Small intestine (tissue), 7 donors: ENCODE measurements around the gene SUPT5H. TPM values are rescaled to one million over a fixed set of nuclear protein-coding genes. Genes with fewer than 3 reads are reported as not detected.
"Not testable (repeated sequence)": the region's sequence is repeated elsewhere in the genome, so short reads cannot be mapped to it uniquely, and the experiment has no call there.

ENCODE experiments used
- DNase-seq, 2 donors: peaks; one replicate each; pipeline versions ENCODE4 v3.0.0 to v3.0.0-alpha.2; 2013
- FAIRE-seq: peaks from 2 replicates; lab custom pipeline; 2012; peaks lifted over from hg19 to GRCh38; lab: Jason Lieb, UNC
- H3K27ac ChIP-seq, 3 donors: one replicate each; pipeline ENCODE4 v1.5.1; 2013; ENCODE audit warnings: low read length in 2 of 3, mild to moderate bottlenecking in 2 of 3, control low read depth in 1 of 3, inconsistent platforms in 1 of 3, low read depth in 1 of 3, moderate library complexity in 1 of 3
- H3K27me3 ChIP-seq, 3 donors: one replicate each; pipeline ENCODE4 v1.6.1; 2013; ENCODE audit warnings: low read length in 3 of 3, inconsistent platforms in 1 of 3; ENCODE audit not compliant: control insufficient read depth in 3 of 3, insufficient read depth in 3 of 3
- H3K36me3 ChIP-seq, 3 donors: one replicate each; pipeline ENCODE4 v1.6.1; 2013; ENCODE audit warnings: low read length in 3 of 3, inconsistent platforms in 1 of 3, low read depth in 1 of 3, mild to moderate bottlenecking in 1 of 3, moderate library complexity in 1 of 3; ENCODE audit not compliant: control insufficient read depth in 3 of 3, insufficient read depth in 2 of 3
- H3K4me1 ChIP-seq, 3 donors: one replicate each; pipeline ENCODE4 v1.6.1; 2013; ENCODE audit warnings: low read length in 2 of 3, inconsistent platforms in 1 of 3, low read depth in 1 of 3, mild to moderate bottlenecking in 1 of 3, moderate library complexity in 1 of 3; ENCODE audit not compliant: control insufficient read depth in 3 of 3, insufficient read depth in 2 of 3
- H3K4me3 ChIP-seq, 3 donors: one replicate each; pipeline ENCODE4 v1.5.1; 2013; ENCODE audit warnings: low read length in 3 of 3, control low read depth in 1 of 3, inconsistent platforms in 1 of 3, low read depth in 1 of 3, mild to moderate bottlenecking in 1 of 3, moderate library complexity in 1 of 3
- H3K9me3 ChIP-seq, 2 donors: one replicate each; pipeline ENCODE4 v1.6.1; 2013; ENCODE audit warnings: low read depth in 1 of 2, low read length in 1 of 2; ENCODE audit not compliant: control insufficient read depth in 2 of 2, insufficient read depth in 1 of 2
- WGBS, 3 donors: extraction: QIAGEN DNeasy Blood & Tissue Kit; methylation state at CpG; one replicate each; pipeline ENCODE4 v1.1.7; 2013; 5-methylcytosine and 5-hydroxymethylcytosine counted together
- polyA plus RNA-seq, 4 donors: library from polyadenylated mRNA; stranded (reverse) in 3 of 4; unstranded in 1 of 4; fragments of 200-250 nt in 3 of 4; fragments of 120-200 nt in 1 of 4; gene quantifications; one replicate each; pipeline versions ENCODE4 v1.2.1 to v1.2.3, GENCODE V29; 2013
- donor health status: healthy with polysubstance abuse.
- donor health status: control.
- donor health status: control.
- donor health status: Bipolar disorder and iron deficiency.
- donor health status: healthy.

SUPT5H gene
- polyA plus RNA-seq, 4 donors, result 95.5 to 283 (median 163) TPM

- no peaks in the 10 kb centered on the region for H3K27me3 ChIP-seq
- no peaks in the 10 kb centered on the region for H3K4me1 ChIP-seq
- FAIRE-seq (no peak), DNase-seq (no peak)
- H3K36me3 ChIP-seq, result peaks cover 25 to 80% (median 42%) of the 10 kb centered on the region in 3 donors
- H3K9me3 ChIP-seq, result no peaks in the 10 kb centered on the region
- 87 to 88% (median 87%) methylated on average over 11 of the region's 11 CpGs for WGBS, 3 donors
- H3K27ac ChIP-seq, result no peak overlapping the region
- H3K4me3 ChIP-seq, result no peak overlapping the region
Measured at GRCh38 chr19:39473443-39473960, 28.1 kb downstream of the SUPT5H start.

DNA sequence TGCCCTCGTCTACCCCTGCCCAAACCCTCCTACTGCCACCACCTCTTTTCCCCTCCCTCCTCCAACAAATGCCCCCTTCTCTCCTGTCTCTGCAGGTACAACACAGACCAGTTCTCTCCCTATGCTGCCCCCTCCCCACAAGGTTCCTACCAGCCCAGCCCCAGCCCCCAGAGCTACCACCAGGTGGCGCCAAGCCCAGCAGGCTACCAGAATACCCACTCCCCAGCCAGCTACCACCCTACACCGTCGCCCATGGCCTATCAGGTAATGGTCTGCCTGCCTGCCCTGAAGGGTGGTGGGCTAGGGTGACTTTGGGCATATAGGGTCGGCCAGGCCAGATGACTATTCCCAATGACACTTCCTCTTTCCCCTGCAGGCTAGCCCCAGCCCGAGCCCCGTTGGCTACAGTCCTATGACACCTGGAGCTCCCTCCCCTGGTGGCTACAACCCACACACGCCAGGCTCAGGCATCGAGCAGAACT is 28.8 kb downstream of the SUPT5H start:
- FAIRE-seq (no peak), DNase-seq (peak; percentile 19 to 65)
- WGBS, 3 donors, result 52 to 59% (median 54%) methylated on average over 9 of the region's 9 CpGs
- Histone ChIP-seq H3K27me3 (no peaks in the 10 kb centered on the region), H3K4me3 (no peak overlapping the region), H3K36me3 (peaks cover 25 to 73% (median 39%) of the 10 kb centered on the region in 3 donors), H3K9me3 (no peaks in the 10 kb centered on the region), H3K27ac (no peak overlapping the region), H3K4me1 (no peaks in the 10 kb centered on the region)

DNA sequence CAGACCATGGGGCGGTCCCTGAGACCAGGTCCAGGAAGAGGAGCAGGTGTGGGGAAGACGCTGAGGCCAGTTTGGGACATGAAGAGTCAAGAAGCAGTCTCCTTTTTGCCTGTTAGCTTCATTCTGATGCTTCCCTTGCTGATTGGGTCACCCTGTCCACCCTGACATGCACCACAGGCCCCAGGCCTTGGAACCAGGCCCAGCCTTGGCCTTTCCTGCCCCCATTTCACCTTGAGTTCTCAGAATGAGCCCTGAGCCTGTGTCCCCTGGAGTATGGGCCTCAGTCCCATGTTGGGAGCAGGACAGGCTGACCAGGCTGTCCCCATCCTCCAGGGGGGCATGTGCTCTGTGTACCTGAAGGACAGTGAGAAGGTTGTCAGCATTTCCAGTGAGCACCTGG is 30.4 kb downstream of the SUPT5H start:
- WGBS, 3 donors, result 94 to 100% (median 100%) methylated on average over 1 to 2 of the region's 2 CpGs
- H3K4me3 ChIP-seq, result no peak overlapping the region
- no peak for FAIRE-seq

GRCh38 chr19:39479319-39479801 is 34.0 kb downstream of the SUPT5H start:
- not testable (repeated sequence) for FAIRE-seq, H3K27me3 ChIP-seq, H3K4me3 ChIP-seq, H3K9me3 ChIP-seq
- H3K4me1 ChIP-seq, result peaks cover 2 to 10% (median 5%) of the 10 kb centered on the region in 3 donors
- H3K27ac ChIP-seq, result peak overlapping the region in 1 of 3 donors; percentile 75
- DNase-seq, result peak in 1 of 2 donors; percentile 28
- H3K36me3 ChIP-seq, result peaks cover 7 to 32% (median 8%) of the 10 kb centered on the region in 3 donors
- WGBS, 3 donors, result 75 to 84% (median 81%) methylated on average over 11 of the region's 11 CpGs

More for the DNA sequence above, 30.4 kb downstream of the SUPT5H start:
- Histone ChIP-seq H3K4me1 (peaks cover 0 to 5% (median 0%) of the 10 kb centered on the region in 3 donors), H3K27me3 (no peaks in the 10 kb centered on the region), H3K36me3 (peaks cover 19 to 58% (median 29%) of the 10 kb centered on the region in 3 donors), H3K27ac (no peak overlapping the region), H3K9me3 (no peaks in the 10 kb centered on the region)
- no peak for DNase-seq

GRCh38 chr19:39479916-39480315 is 34.5 kb downstream of the SUPT5H start:
- 40 to 49% (median 45%) methylated on average over 10 of the region's 10 CpGs for WGBS, 3 donors
- Histone ChIP-seq H3K27me3 (no peaks in the 10 kb centered on the region), H3K4me1 (peaks cover 2 to 10% (median 5%) of the 10 kb centered on the region in 3 donors), H3K4me3 (peak overlapping the region in 2 of 3 donors; percentile 96 to 98), H3K9me3 (no peaks in the 10 kb centered on the region), H3K27ac (peak overlapping the region; percentile 69 to 86 (median 75)), H3K36me3 (peaks cover 4 to 27% (median 11%) of the 10 kb centered on the region in 3 donors)
- no peak for FAIRE-seq
- DNase-seq, result no peak

DNA sequence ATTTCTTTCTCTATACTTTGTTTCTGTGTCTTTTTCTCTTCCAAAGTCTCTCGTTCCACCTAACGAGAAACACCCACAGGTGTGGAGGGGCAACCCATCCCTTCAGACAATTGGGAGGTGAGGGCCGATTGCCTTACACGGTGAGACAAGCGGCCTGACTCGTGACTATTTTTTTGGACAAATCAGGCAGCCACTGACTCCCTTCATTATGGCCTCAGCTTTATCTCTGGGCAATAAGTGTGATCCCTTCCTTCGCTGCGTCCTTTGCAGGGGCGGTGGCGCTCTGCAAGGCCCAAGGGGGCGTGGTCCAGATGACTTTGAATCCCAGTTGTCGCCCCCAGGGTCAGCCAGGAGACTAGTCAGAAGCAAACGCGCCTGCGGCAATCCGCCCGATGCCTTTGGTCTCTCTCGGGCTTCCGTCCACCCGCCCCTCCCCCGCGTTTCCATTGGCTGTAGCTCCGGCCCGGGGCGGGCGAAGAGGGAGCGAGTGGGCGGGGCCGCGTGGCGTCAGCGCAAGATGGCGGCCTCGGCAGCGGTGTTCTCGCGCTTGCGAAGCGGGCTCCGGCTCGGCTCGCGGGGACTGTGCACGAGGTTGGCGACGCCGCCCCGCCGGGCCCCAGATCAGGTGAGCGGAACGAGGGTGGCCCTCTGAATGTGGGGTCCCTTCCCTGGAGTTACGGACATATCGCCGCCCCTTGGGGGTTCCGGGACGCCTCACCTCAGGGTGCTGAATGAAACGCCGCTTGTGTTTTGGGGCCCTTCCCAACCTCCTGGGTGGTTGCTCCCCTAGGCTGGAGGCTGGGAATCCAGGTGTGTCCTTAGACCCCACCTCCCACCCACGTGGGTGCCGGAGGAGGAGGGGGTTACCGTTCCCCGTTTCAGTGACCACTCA is 35.2 kb downstream of the SUPT5H start, which contains the start of gene TIMM50:
Gene TIMM50, plus strand, starts transcription at position 502 of the 892 bp plus-strand sequence. Its CDS starts 16 bp downstream, at position 518.
- peak within 1 kb of the TSS; percentile 96 to 98 (median 96) for H3K4me3 ChIP-seq
- H3K9me3 ChIP-seq, result no peaks in the 10 kb centered on the region
- H3K27ac ChIP-seq, result peak within 1 kb of the TSS; percentile 69 to 86 (median 75)
- FAIRE-seq (no peak), DNase-seq (peak; percentile 95 to 98)
- H3K36me3 ChIP-seq, result peaks cover 4 to 25% (median 14%) of the 10 kb centered on the region in 3 donors
- 1% methylated on average over 59 to 62 of the region's 62 CpGs for WGBS, 3 donors
- H3K27me3 ChIP-seq, result no peaks in the 10 kb centered on the region
- peaks cover 2 to 10% (median 5%) of the 10 kb centered on the region in 3 donors for H3K4me1 ChIP-seq

DNA sequence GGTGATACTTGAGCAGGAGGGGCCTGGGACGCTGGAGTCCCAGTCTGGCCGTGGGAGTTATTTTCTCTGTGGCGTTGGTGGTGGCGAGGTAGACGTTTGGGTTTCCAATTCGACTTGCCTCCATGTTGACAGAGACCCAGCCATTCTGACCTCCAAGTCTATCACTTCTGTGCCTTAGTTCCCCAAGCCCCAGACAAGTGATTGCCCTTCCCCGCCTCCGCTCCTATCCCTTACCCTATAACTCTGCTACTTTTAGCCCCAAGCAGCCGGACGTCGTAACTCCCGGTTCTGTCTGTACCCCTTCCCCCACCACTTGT is 35.8 kb downstream of the SUPT5H start:
- FAIRE-seq, result no peak
- peaks cover 1 to 25% (median 14%) of the 10 kb centered on the region in 3 donors for H3K36me3 ChIP-seq

DNA sequence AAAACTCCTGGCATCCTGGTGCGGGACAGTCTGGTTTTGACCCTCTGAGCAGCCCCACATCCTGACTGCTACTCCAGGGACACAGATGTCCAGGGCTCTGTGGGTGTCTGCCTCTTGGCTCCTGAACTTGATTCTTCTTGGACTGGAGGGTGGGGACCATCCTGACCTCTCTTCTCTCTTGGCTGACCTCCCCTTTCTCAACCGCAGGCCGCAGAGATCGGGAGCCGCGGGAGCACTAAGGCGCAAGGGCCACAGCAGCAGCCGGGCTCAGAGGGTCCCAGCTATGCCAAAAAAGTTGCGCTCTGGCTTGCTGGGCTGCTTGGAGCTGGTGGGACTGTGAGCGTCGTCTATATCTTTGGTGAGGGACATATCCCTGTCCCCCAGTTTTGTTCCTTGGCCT is 36.3 kb downstream of the SUPT5H start:
- Histone ChIP-seq H3K27me3 (no peaks in the 10 kb centered on the region), H3K27ac (no peak overlapping the region), H3K36me3 (peaks cover 6 to 26% (median 11%) of the 10 kb centered on the region in 3 donors), H3K4me3 (peak overlapping the region; percentile 96 to 98 (median 96)), H3K4me1 (peaks cover 2 to 10% (median 5%) of the 10 kb centered on the region in 3 donors), H3K9me3 (no peaks in the 10 kb centered on the region)
- FAIRE-seq, result no peak
- DNase-seq, result no peak
- WGBS, 3 donors, result 66 to 71% (median 70%) methylated on average over 11 of the region's 11 CpGs

More for the DNA sequence above, 35.8 kb downstream of the SUPT5H start:
- Histone ChIP-seq H3K9me3 (no peaks in the 10 kb centered on the region), H3K4me1 (peaks cover 2 to 10% (median 5%) of the 10 kb centered on the region in 3 donors), H3K4me3 (peak overlapping the region; percentile 96 to 98 (median 96)), H3K27ac (peak overlapping the region in 2 of 3 donors; percentile 75 to 86), H3K27me3 (no peaks in the 10 kb centered on the region)
- DNase-seq, result no peak
- 0 to 2% (median 0%) methylated on average over 12 of the region's 12 CpGs for WGBS, 3 donors
